Activated B cell treated with CpG ODN at 0.5 μM for 24 hours (primary cell): ENCODE measurements around the gene HOXB3. TPM values are rescaled to one million over a fixed set of nuclear protein-coding genes. Genes with fewer than 3 reads are reported as not detected.

Source experiments
- ATAC-seq: fragments of 200-7000 bp; cut with Tn5 transposase; one replicate; pipeline ENCODE4 v1.10.0; 2021; ENCODE audit warnings: low read depth, mild to moderate bottlenecking, moderate library complexity
- CTCF ChIA-PET: fragments of 350-600 bp; sonication (Branson Sonifier 250); formaldehyde crosslinking; loops from one replicate; lab custom pipeline; 2021; ENCODE audit warnings: antibody characterized with exemption; lab: Charles Lee
- POLR2A ChIA-PET: fragments of 350-600 bp; sonication (Branson Sonifier 250); formaldehyde crosslinking; loops from one replicate; lab custom pipeline; 2021; ENCODE audit warnings: antibody characterized with exemption; lab: Charles Lee
- DNase-seq: peaks from one replicate; pipeline ENCODE4 v3.0.0; 2022
- H3K27ac Mint-ChIP-seq: one replicate; pipeline ENCODE4 v1.8.0; 2020; ENCODE audit warnings: mixed read lengths
- H3K27me3 Mint-ChIP-seq: one replicate; pipeline ENCODE4 v1.8.0; 2021; ENCODE audit warnings: mixed read lengths
- H3K36me3 Mint-ChIP-seq: one replicate; pipeline ENCODE4 v1.8.0; 2021; ENCODE audit warnings: low read depth, mixed read lengths
- H3K4me1 Mint-ChIP-seq: one replicate; pipeline ENCODE4 v1.8.0; 2021; ENCODE audit warnings: mixed read lengths
- H3K4me3 Mint-ChIP-seq: one replicate; pipeline ENCODE4 v1.8.0; 2020; ENCODE audit warnings: mild to moderate bottlenecking, mixed read lengths
- H3K9me3 Mint-ChIP-seq: one replicate; pipeline ENCODE4 v1.8.0; 2020; ENCODE audit warnings: mixed read lengths
- intact Hi-C: fragments of 100-400 bp; cut with micrococcal nuclease; formaldehyde crosslinking; loops from one replicate; pipeline ENCODE4 v1.15.1; 2024
- total RNA-seq: library from RNA; stranded (reverse); gene quantifications from 2 replicates; pipeline ENCODE4 v1.2.3, GENCODE V29; 2022
- TF ChIP-seq, protein P1 (sequence below): fragments of 200-600 bp; IDR thresholded peaks from one replicate; pipeline ENCODE4 v1.8.0; 2022; ENCODE audit warnings: antibody characterized with exemption, mild to moderate bottlenecking

Gene HOXB3
- total RNA-seq, 1 donor from 2014 or later: 2.6 TPM

DNA sequence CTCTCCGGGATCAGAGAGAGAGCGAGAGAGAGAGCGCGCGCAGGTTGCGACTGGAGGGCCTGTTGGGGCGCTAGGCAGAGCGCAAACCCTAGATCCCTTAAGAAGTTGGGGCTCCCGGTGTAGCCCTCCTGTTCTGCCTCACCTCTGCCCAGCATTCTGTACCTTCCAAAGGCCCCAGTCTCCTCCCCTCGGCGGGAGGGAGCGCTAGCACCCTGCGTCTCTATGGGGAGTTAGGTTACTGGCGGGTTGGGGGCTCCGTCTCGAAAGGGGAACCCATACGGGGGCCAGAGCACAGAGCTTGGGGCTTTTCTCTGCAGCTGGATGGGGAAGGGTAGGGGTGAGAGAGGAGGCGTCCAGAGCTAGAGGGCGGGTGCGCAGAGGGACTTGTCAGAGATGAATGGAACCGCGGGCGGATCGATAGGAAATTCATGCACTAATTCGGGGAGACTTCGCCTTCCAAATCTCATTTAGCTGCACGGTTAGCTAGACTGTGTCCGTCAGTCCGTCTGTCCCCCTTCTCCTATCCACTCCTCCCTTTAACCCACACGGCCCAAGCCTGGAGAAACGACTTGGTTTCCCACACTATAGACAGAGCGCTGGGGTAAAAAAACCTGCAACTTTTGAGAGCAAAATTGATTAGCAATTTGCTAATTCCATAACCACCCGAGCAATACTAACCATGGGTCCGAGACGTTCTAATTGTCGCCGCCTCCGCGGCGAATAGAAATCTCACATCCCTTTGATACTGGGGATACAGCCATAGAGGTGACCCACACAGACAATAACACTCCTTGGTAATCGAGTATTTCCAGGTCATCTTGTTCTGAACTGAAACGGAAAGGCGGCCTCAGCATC is 11.2 kb downstream of the HOXB3 start:
- TF ChIP-seq, protein P1, sequence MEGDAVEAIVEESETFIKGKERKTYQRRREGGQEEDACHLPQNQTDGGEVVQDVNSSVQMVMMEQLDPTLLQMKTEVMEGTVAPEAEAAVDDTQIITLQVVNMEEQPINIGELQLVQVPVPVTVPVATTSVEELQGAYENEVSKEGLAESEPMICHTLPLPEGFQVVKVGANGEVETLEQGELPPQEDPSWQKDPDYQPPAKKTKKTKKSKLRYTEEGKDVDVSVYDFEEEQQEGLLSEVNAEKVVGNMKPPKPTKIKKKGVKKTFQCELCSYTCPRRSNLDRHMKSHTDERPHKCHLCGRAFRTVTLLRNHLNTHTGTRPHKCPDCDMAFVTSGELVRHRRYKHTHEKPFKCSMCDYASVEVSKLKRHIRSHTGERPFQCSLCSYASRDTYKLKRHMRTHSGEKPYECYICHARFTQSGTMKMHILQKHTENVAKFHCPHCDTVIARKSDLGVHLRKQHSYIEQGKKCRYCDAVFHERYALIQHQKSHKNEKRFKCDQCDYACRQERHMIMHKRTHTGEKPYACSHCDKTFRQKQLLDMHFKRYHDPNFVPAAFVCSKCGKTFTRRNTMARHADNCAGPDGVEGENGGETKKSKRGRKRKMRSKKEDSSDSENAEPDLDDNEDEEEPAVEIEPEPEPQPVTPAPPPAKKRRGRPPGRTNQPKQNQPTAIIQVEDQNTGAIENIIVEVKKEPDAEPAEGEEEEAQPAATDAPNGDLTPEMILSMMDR: no peak
- Mint-ChIP-seq H3K36me3 (peaks cover 2% of the 10 kb centered on the region), H3K27me3 (peaks cover 47% of the 10 kb centered on the region), H3K4me3 (peak overlapping the region; percentile 90), H3K4me1 (peaks cover 49% of the 10 kb centered on the region), H3K9me3 (no peaks in the 10 kb centered on the region), H3K27ac (peak overlapping the region; percentile 57)
- ATAC-seq (peak; percentile 45), DNase-seq (peak; percentile 55)
- intact Hi-C loops: loop anchor here (1.0 kb wide), 2 partner anchors 18 to 32 kb away; partner anchors contain the start of gene HOXB7
- POLR2A ChIA-PET: interaction anchor here (0.5 to 1.2 kb wide), 3 partner anchors 13 to 466 kb away, joined by 3 to 5 read pairs (median 3); no protein-coding TSS in a partner anchor
- CTCF ChIA-PET: no interaction called here

DNA sequence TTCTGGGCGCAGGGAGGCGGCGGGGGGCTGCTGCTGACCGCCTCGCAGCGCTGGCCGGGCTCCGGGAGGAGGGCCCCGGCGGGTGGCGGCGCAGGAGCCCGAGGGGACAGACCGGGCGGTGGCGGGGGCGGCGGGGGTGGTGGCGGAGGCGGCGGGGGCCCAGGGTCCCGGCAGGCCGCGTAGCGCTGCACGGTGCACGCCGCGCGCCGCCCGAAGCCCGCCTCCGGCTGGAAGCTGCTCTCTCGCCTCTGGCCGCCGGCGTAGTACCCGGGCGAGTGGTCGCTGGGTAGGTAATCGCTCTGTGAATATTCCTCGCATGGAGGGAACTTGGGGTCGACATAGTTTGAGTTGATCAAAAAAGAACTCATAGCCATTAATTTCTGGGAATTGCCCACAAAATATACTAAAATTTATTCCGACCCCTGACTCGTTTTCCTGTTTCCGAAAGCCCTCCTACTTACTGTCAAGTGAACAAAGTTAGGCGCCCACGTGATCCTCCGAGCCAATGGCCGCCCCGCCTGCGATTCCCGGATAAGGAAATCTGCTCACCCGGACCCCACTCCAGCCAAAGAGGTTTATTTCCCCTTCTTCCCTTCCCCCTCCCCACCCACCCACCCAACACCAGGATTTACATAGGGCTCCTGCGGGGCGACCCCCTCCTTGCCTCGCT is 12.0 kb downstream of the HOXB3 start, which contains the start of gene HOXB4:
Gene HOXB4 (minus strand): TSS at position 405 of the 670 bp plus-strand sequence. CDS start 31 bp downstream, at position 374.
- Mint-ChIP-seq H3K9me3 (no peaks in the 10 kb centered on the region), H3K36me3 (peaks cover 2% of the 10 kb centered on the region), H3K4me1 (peaks cover 49% of the 10 kb centered on the region), H3K27me3 (peaks cover 41% of the 10 kb centered on the region), H3K27ac (peak within 1 kb of the TSS; percentile 60), H3K4me3 (peak within 1 kb of the TSS; percentile 90)
- ATAC-seq: peak; percentile 80
- peak; percentile 42 for DNase-seq
- ChIA-PET POLR2A (interaction anchor here (0.5 to 1.2 kb wide), 2 partner anchors 36 to 465 kb away, joined by 3 to 5 read pairs; no protein-coding TSS in a partner anchor), CTCF (no interaction called here)
- intact Hi-C loops: loop anchor here (1.0 kb wide), 2 partner anchors 19 to 33 kb away; partner anchors contain the start of gene HOXB7
- TF ChIP-seq, protein P1: no peak

DNA sequence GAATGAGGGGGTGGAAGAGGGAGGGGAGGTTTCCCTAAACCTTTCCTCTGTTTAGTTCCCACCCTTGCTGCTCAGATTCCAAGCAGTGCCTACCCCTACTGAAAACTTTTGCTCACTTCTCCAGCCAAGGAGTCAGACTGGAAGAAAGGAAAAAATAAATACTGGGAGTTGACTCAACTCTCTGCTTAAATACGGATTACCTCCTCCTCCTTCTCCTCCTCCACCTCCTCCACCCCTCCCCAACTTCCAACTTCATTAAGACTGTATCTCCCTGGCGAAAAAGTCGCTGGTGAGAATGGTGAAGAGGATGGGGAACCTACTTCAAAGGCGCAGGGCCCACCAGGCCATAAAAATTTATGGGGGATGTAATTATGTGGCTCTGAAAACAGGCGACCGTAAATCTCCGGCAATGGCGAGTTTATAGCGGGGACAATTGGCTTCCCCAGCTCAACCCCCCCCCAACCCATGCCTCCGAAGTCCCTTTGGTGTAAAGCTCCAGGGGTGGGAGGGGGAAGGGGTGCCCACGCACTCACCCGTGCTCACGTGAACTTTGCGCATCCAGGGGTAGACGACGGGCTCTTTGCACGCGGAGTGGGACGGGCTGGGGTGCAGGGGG is 12.6 kb downstream of the HOXB3 start:
- Mint-ChIP-seq H3K4me1 (peaks cover 45% of the 10 kb centered on the region), H3K36me3 (peaks cover 2% of the 10 kb centered on the region), H3K9me3 (no peaks in the 10 kb centered on the region), H3K27ac (peak overlapping the region; percentile 24), H3K27me3 (peaks cover 35% of the 10 kb centered on the region), H3K4me3 (peak overlapping the region; percentile 80)
- DNase-seq (no peak), ATAC-seq (peak; percentile 6)
- ChIA-PET CTCF (no interaction called here), POLR2A (interaction anchor here (0.6 to 0.8 kb wide), 2 partner anchors 171 to 270 kb away, joined by 3 to 4 read pairs; no protein-coding TSS in a partner anchor)
- TF ChIP-seq, protein P1: no peak
- intact Hi-C loops: no loop called here

- TF ChIP-seq, protein P1: no peak
- DNase-seq: no peak
- H3K27me3 Mint-ChIP-seq: peaks cover 32% of the 10 kb centered on the region
- peaks cover 40% of the 10 kb centered on the region for H3K4me1 Mint-ChIP-seq
- no peaks in the 10 kb centered on the region for H3K9me3 Mint-ChIP-seq
- POLR2A ChIA-PET: interaction anchor here (0.7 to 0.8 kb wide), 2 partner anchors 32 to 172 kb away, joined by 3 read pairs; no protein-coding TSS in a partner anchor
- CTCF ChIA-PET: no interaction called here
- H3K36me3 Mint-ChIP-seq: peaks cover 2% of the 10 kb centered on the region
- no peak for ATAC-seq
- no peak overlapping the region for H3K27ac Mint-ChIP-seq
- peak overlapping the region; percentile 80 for H3K4me3 Mint-ChIP-seq
- intact Hi-C loops: no loop called here
These were observed 13.3 kb downstream of the HOXB3 start for GRCh38 chr17:48576479-48577309.
